Endothelial cell of umbilical vein (primary cell): ENCODE results near the gene H19.

ENCODE experiments used
- CTCF ChIP-seq, 2 donors: IDR thresholded peaks; 1 replicate in 1 of 2; 2 replicates in 1 of 2; pipeline ENCODE4 v1.5.1; 2011; ENCODE audit warnings: low read length in 2 of 2, mild to moderate bottlenecking in 2 of 2, moderate library complexity in 2 of 2, control low read depth in 1 of 2, inconsistent platforms in 1 of 2, low read depth in 1 of 2; ENCODE audit not compliant: insufficient read depth in 1 of 2; ENCODE audit errors: extremely low read depth in 1 of 2
- FOS ChIP-seq: IDR thresholded peaks from 2 replicates; pipeline ENCODE4 v1.6.1; 2011; ENCODE audit warnings: mild to moderate bottlenecking, low read length, moderate library complexity, borderline replicate concordance; ENCODE audit not compliant: insufficient read depth
- POLR2A ChIP-seq: IDR thresholded peaks from 2 replicates; pipeline ENCODE4 v1.6.1; 2012; ENCODE audit warnings: low read depth, mild to moderate bottlenecking, control low read depth, low read length

- TF ChIP-seq CTCF (IDR thresholded peaks at IDR 0.05; ENCODE audit: extremely low read depth in 1 of 2, insufficient read depth in 1 of 2, low read depth in 1 of 2, low read length in 2 of 2) (no peak), POLR2A (no peak), FOS (no peak)
These were observed 33.3 kb downstream of the H19 start for GRCh38 chr11:1964348-1964747.
